Hepatocyte (in vitro differentiated cells): ENCODE data around the gene OSBPL2. TPM values are rescaled to one million over a fixed set of nuclear protein-coding genes. Genes with fewer than 3 reads are reported as not detected.

ENCODE experiments used
- DNase-seq: peaks from one replicate; pipeline ENCODE4 v3.0.0-alpha.2; 2016; ENCODE audit warnings: low spot score
- H2AFZ ChIP-seq: fragments of 200-600 bp; sonication (generic); 2 replicates; pipeline ENCODE4 v1.6.0; 2016; ENCODE audit warnings: antibody characterized with exemption, mild to moderate bottlenecking
- H3K27ac ChIP-seq: fragments of 200-600 bp; sonication (generic); 2 replicates; pipeline ENCODE4 v1.5.1; 2016; ENCODE audit warnings: mild to moderate bottlenecking
- H3K27me3 ChIP-seq: fragments of 200-600 bp; sonication (generic); 2 replicates; pipeline ENCODE4 v1.6.1; 2016
- H3K36me3 ChIP-seq: fragments of 200-600 bp; sonication (generic); replicated peaks from 2 replicates; pipeline ENCODE4 v1.5.1; 2016; ENCODE audit warnings: low read depth; ENCODE audit not compliant: insufficient read depth
- H3K4me1 ChIP-seq: fragments of 200-600 bp; sonication (generic); 2 replicates; pipeline ENCODE4 v1.5.1; 2016; ENCODE audit warnings: mild to moderate bottlenecking, moderate library complexity; ENCODE audit not compliant: insufficient read depth
- H3K4me2 ChIP-seq: fragments of 200-600 bp; sonication (generic); 2 replicates; pipeline ENCODE4 v1.6.0; 2016
- H3K4me3 ChIP-seq: fragments of 200-600 bp; sonication (generic); 2 replicates; pipeline ENCODE4 v1.5.1; 2016; ENCODE audit warnings: mild to moderate bottlenecking
- H3K79me2 ChIP-seq: fragments of 200-600 bp; sonication (generic); 2 replicates; pipeline ENCODE4 v1.6.0; 2017; ENCODE audit warnings: mild to moderate bottlenecking
- H3K9me2 ChIP-seq: fragments of 200-600 bp; sonication (generic); replicated peaks from 2 replicates; pipeline ENCODE4 v1.6.0; 2017; ENCODE audit warnings: mild to moderate bottlenecking; ENCODE audit not compliant: insufficient read depth
- H3K9me3 ChIP-seq: fragments of 200-600 bp; sonication (generic); 2 replicates; pipeline ENCODE4 v1.5.1; 2016; ENCODE audit warnings: low read depth, mild to moderate bottlenecking
- H4K20me1 ChIP-seq: fragments of 200-600 bp; sonication (generic); 2 replicates; pipeline ENCODE4 v1.6.0; 2016; ENCODE audit warnings: mild to moderate bottlenecking; ENCODE audit not compliant: insufficient read depth, poor library complexity, severe bottlenecking
- EZH2 ChIP-seq: fragments of 200-600 bp; sonication (generic); IDR thresholded peaks from 2 replicates; pipeline ENCODE4 v1.6.1; 2016; ENCODE audit warnings: antibody characterized with exemption, mild to moderate bottlenecking, borderline replicate concordance
- EZH2phosphoT487 ChIP-seq: fragments of 200-600 bp; sonication (generic); IDR thresholded peaks from one replicate; pipeline ENCODE4 v1.6.1; 2018; ENCODE audit warnings: antibody characterized with exemption, mild to moderate bottlenecking, low read depth, moderate library complexity; ENCODE audit not compliant: unreplicated experiment, severe bottlenecking
- WGBS: methylation state at CpG from one replicate; pipeline ENCODE4 v1.1.6; 2016; ENCODE audit warnings: low lambda C conversion rate; ENCODE audit errors: missing lambda C conversion rate; 5-methylcytosine and 5-hydroxymethylcytosine counted together
- polyA plus RNA-seq: library from polyadenylated mRNA; unstranded; fragments of >200 nt; fragmentation: Nextera tagmentation; extraction: Ambion mirVana; gene quantifications from 2 replicates; pipeline ENCODE4 v1.2.1, GENCODE V29; 2016
- total RNA-seq: library from RNA; depleted of rRNA; stranded (reverse); fragments of >200 nt; gene quantifications from 2 replicates; pipeline ENCODE4 v1.2.3, GENCODE V29; 2014
- TF ChIP-seq, protein P1 (sequence below): fragments of 200-600 bp; sonication (generic); IDR thresholded peaks from 2 replicates; pipeline ENCODE4 v1.5.1; 2016; ENCODE audit warnings: antibody characterized with exemption, mild to moderate bottlenecking; ENCODE audit not compliant: poor library complexity

OSBPL2 gene
- total and polyA plus RNA-seq, 2 experiments from 2014 or later, result 40.5 to 45.9 TPM

DNA sequence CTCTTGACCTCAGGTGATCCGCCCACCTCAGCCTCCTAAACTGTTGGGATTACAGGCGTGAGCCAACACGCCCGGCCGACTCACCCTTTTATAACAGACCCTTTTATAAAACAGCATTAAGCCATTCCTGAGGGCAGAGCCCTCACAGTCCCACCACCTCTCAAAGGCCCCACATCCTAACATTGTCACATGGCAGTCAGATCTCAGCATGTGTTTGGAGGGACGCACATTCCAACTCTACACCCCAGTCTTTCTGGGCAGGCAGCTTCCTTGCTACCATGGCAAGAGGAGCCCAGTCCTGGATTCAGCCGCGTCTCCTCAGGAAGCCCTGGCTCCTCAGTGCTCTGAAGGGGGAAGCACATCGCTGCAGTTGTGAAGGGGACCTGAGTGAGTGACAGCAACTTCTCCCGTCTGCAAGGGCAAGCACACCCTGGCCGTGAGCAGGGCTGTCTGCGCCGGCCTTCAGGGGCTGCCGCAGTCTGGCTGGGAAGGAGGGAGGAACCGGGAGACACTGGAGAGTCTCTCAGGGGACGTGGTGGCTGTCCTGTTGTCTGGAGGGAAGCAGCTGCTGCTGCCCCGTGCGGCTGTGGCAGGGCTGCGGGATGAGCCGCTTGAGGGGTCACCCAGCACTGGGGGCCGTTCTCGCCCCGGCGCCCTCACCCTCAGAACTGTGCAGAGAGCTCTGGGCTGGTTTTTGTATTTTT lies 15.9 kb downstream of the OSBPL2 start:
- Histone ChIP-seq H3K36me3 (no peaks in the 10 kb centered on the region), H4K20me1 (peaks cover 90% of the 10 kb centered on the region)
- whole genome bisulfite sequencing, result 92% methylated on average over 24 of the region's 24 CpGs

DNA sequence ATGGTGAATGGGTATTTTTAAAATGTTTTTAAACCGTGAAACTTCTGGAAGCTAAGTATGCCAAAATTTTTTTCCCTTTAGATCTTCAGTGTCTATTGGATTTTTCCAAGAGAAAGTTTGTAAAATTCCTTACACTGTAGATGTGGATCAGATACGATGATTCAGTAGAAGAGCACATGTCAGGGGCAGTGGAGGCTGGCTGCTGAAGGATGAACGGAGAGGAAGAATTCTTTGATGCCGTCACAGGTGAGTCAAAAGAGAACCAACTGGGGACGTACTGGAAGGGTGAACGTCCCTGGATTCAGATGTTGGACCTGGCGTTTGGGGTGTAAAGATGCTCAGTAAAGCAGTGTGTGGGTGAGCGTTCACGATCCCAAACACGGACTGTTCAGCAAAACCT lies 17.7 kb downstream of the OSBPL2 start:
- H4K20me1 ChIP-seq, result peaks cover 80% of the 10 kb centered on the region
- H3K79me2 ChIP-seq, result peaks cover 80% of the 10 kb centered on the region
- no peaks in the 10 kb centered on the region for H3K9me2 ChIP-seq
- H3K4me3 ChIP-seq, result no peak overlapping the region
- no peak for DNase-seq
- no peaks in the 10 kb centered on the region for H3K27me3 ChIP-seq
- no peak overlapping the region for H2AFZ ChIP-seq
- no peaks in the 10 kb centered on the region for H3K36me3 ChIP-seq
- no peaks in the 10 kb centered on the region for H3K4me1 ChIP-seq
- no peaks in the 10 kb centered on the region for H3K9me3 ChIP-seq
- H3K27ac ChIP-seq, result no peak overlapping the region
- 97% methylated on average over 10 of the region's 10 CpGs for WGBS
- no peak overlapping the region for H3K4me2 ChIP-seq
- no peak for TF ChIP-seq EZH2
- TF ChIP-seq, protein P1, sequence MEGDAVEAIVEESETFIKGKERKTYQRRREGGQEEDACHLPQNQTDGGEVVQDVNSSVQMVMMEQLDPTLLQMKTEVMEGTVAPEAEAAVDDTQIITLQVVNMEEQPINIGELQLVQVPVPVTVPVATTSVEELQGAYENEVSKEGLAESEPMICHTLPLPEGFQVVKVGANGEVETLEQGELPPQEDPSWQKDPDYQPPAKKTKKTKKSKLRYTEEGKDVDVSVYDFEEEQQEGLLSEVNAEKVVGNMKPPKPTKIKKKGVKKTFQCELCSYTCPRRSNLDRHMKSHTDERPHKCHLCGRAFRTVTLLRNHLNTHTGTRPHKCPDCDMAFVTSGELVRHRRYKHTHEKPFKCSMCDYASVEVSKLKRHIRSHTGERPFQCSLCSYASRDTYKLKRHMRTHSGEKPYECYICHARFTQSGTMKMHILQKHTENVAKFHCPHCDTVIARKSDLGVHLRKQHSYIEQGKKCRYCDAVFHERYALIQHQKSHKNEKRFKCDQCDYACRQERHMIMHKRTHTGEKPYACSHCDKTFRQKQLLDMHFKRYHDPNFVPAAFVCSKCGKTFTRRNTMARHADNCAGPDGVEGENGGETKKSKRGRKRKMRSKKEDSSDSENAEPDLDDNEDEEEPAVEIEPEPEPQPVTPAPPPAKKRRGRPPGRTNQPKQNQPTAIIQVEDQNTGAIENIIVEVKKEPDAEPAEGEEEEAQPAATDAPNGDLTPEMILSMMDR, result no peak
- TF ChIP-seq EZH2phosphoT487, result no peak

More for the DNA sequence above, 15.9 kb downstream of the OSBPL2 start:
- Histone ChIP-seq H3K4me2 (no peak overlapping the region), H3K4me1 (no peaks in the 10 kb centered on the region), H2AFZ (no peak overlapping the region), H3K4me3 (no peak overlapping the region), H3K79me2 (peaks cover 91% of the 10 kb centered on the region), H3K27me3 (no peaks in the 10 kb centered on the region), H3K9me3 (no peaks in the 10 kb centered on the region), H3K27ac (no peak overlapping the region), H3K9me2 (no peaks in the 10 kb centered on the region)
- DNase-seq, result no peak
- no peak for TF ChIP-seq EZH2phosphoT487
- TF ChIP-seq EZH2, result no peak
- TF ChIP-seq, protein P1, result no peak

DNA sequence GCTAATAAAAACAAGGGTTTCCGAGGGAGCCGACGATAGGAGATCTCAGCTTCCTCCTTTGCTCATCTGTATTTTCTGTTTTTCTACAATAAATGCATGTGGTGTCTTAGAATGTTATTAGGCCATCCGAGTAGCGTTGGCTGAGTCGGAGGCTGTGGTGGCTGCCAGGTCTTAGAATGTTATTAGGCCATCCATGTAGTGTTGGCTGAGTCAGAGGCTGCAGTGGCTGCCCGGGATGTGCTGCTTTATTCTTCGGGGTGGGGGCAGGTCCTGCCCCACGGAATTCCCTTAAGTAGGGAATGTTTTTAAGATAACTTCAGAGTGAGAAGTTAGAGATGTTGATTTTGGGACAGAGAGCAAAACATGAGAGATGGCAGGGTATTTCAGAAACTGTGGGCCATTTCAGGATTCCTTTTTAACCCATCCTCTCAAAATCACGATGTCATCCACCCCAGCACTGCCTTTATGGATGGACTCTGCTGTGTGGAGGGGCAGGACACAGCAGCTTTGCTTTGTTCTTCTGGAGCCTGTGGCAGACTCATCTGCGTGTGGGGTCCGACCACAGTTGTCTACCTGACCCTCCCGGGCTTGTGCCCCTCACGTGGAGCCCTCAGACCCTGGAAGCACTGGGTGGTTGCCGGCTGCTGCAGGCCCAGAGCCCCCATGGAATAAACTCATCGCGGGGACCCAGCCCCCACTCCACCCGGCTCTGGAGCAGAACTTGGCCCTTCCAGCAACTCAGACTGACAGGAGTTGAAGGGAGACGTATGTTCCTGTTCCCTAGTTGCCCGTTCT lies 20.4 kb downstream of the OSBPL2 start:
- peaks cover 53% of the 10 kb centered on the region for H4K20me1 ChIP-seq
- no peaks in the 10 kb centered on the region for H3K27me3 ChIP-seq
- H3K4me1 ChIP-seq, result no peaks in the 10 kb centered on the region
- H3K9me3 ChIP-seq, result no peaks in the 10 kb centered on the region
- no peak for DNase-seq
- no peaks in the 10 kb centered on the region for H3K36me3 ChIP-seq
- H3K9me2 ChIP-seq, result no peaks in the 10 kb centered on the region
- no peak overlapping the region for H2AFZ ChIP-seq
- WGBS, result 90% methylated on average over 19 of the region's 20 CpGs
- H3K4me2 ChIP-seq, result no peak overlapping the region
- peaks cover 54% of the 10 kb centered on the region for H3K79me2 ChIP-seq
- TF ChIP-seq EZH2 (no peak), EZH2phosphoT487 (no peak)
- TF ChIP-seq, protein P1, result no peak
- no peak overlapping the region for H3K4me3 ChIP-seq
- no peak overlapping the region for H3K27ac ChIP-seq
